Pancreas (tissue), 10 donors: ENCODE data around the gene SLC39A1. TPM values are rescaled to one million over a fixed set of nuclear protein-coding genes. Genes with fewer than 3 reads are reported as not detected.
A peak's percentile ranks its signal among the peaks of the same experiment; 100 is the strongest.

Source experiments
- ATAC-seq, 4 donors: fragments of 200-7000 bp; cut with Tn5 transposase; one replicate each; pipeline versions ENCODE4 v1.8.0 to v1.9.1; 2020; ENCODE audit warnings: mild to moderate bottlenecking in 4 of 4, moderate library complexity in 4 of 4
- DNase-seq, 6 donors: peaks; one replicate each; pipeline ENCODE4 v3.0.0-alpha.2; 2020
- FAIRE-seq: peaks from 2 replicates; lab custom pipeline; 2012; peaks lifted over from hg19 to GRCh38; lab: Jason Lieb, UNC
- H3K27ac ChIP-seq, 4 donors: fragments of 200-600 bp; sonication (generic); 1 replicate in 3 of 4; 2 replicates in 1 of 4; pipeline versions ENCODE4 v1.5.0 to v1.8.0; 2020
- H3K27me3 ChIP-seq, 4 donors: fragments of 200-600 bp; one replicate each; pipeline ENCODE4 v1.8.0; 2021
- H3K36me3 ChIP-seq, 3 donors: fragments of 200-600 bp; sonication (generic) in 1 of 3; one replicate each; pipeline versions ENCODE4 v1.5.0 to v1.8.0; 2020 to 2021
- H3K4me1 ChIP-seq, 3 donors: fragments of 200-600 bp; one replicate each; pipeline ENCODE4 v1.8.0; 2021
- H3K4me3 ChIP-seq, 4 donors: fragments of 200-600 bp; sonication (generic) in 2 of 4; one replicate each; pipeline versions ENCODE4 v1.5.0 to v1.8.0; 2020 to 2021
- H3K9me3 ChIP-seq, 4 donors: fragments of 200-600 bp; one replicate each; pipeline ENCODE4 v1.8.0; 2021
- CTCF ChIP-seq, 4 donors: fragments of 200-600 bp; sonication (generic) in 3 of 4; IDR thresholded peaks; one replicate each; pipeline versions ENCODE4 v1.5.0 to v1.8.0; 2021; ENCODE audit warnings: antibody characterized with exemption in 4 of 4
- WGBS, 2 donors: extraction: QIAGEN DNeasy Blood & Tissue Kit; methylation state at CpG; one replicate each; pipeline ENCODE4 v1.1.7; 2013; 5-methylcytosine and 5-hydroxymethylcytosine counted together
- intact Hi-C, 3 donors: fragments of 100-400 bp; cut with DNase I; formaldehyde crosslinking; loops; one replicate each; pipeline versions ENCODE4 v1.11.1 to v1.14.2; 2022
- polyA plus RNA-seq, 2 donors: library from polyadenylated mRNA; stranded (reverse); fragments of 200-250 nt; gene quantifications; one replicate each; pipeline ENCODE4 v1.2.3, GENCODE V29; 2013
- total RNA-seq, 6 donors: library from RNA; stranded (reverse); fragmentation: NEBNext Ultra II Directional in 4 of 6; extraction: Animal tissue kit (Norgen Biotek cat#: 25700) in 4 of 6; gene quantifications; one replicate each; pipeline versions ENCODE4 v1.2.1 to v1.2.4, GENCODE V29; 2021 to 2023
- donor health status: healthy with polysubstance abuse.
- donor health status: DM: no; HTN: no; CAD: no; lungs with moderate emphysema.
- donor health status: DM: no; HTN: no; CAD: no.
- donor health status: control.
- donor health status: control.
- donor health status: Bipolar disorder and iron deficiency.
- donor health status: DM: yes; HTN: yes; CAD: no.
- donor health status: DM: no; HTN: no; CAD: no.
- donor health status: DM: no; HTN: no; CAD: no.
- donor health status: DM: yes; HTN: yes; CAD: no.

The SLC39A1 gene
- total and polyA plus RNA-seq, 8 donors: 20.0 to 46.1 (median 27.0) TPM

- no peak for TF ChIP-seq CTCF (IDR thresholded peaks at IDR 0.05)
- peak in 1 of 6 donors; percentile 5 for DNase-seq
- Histone ChIP-seq H3K36me3 (peaks cover 0 to 7% (median 3%) of the 10 kb centered on the region in 3 donors), H3K9me3 (no peaks in the 10 kb centered on the region), H3K27ac (no peak overlapping the region), H3K4me1 (peaks cover 7 to 20% (median 13%) of the 10 kb centered on the region in 3 donors), H3K27me3 (no peaks in the 10 kb centered on the region), H3K4me3 (no peak overlapping the region)
- no peak for FAIRE-seq
- no peak for ATAC-seq
- 80% methylated on average over 7 to 8 of the region's 8 CpGs for WGBS, 2 donors
- intact Hi-C loops: loop anchor here in 2 of 3 donors (5.0 to 10.0 kb wide), 2 partner anchors 190 to 193 kb away; no protein-coding TSS in a partner anchor
These were observed 24.3 kb upstream of the SLC39A1 start for GRCh38 chr1:153987621-153988020.

- Histone ChIP-seq H3K27ac (peak within 1 kb of the TSS; percentile 24 to 81 (median 54)), H3K27me3 (no peaks in the 10 kb centered on the region), H3K9me3 (no peaks in the 10 kb centered on the region), H3K4me3 (peak within 1 kb of the TSS; percentile 26 to 63 (median 54)), H3K36me3 (no peaks in the 10 kb centered on the region), H3K4me1 (peaks cover 0 to 9% (median 5%) of the 10 kb centered on the region in 3 donors)
- ATAC-seq: peak; percentile 78 to 89 (median 84)
- no peak for TF ChIP-seq CTCF (IDR thresholded peaks at IDR 0.05)
- intact Hi-C loops: loop anchor here in 2 of 3 donors (5.0 to 10.0 kb wide), 2 partner anchors 189 to 191 kb away; no protein-coding TSS in a partner anchor
- no peak for FAIRE-seq
- peak; percentile 86 to 93 (median 89) for DNase-seq
- WGBS, 2 donors: 0 to 2% methylated on average over 28 to 32 of the region's 32 CpGs
These were observed 22.8 kb upstream of the SLC39A1 start, which contains the start of gene RAB13 for GRCh38 chr1:153985941-153986761. Gene RAB13 (minus strand): TSS chr1:153986339. CDS start chr1:153986236, 103 bp downstream.

- no peak for FAIRE-seq
These were observed 22.1 kb upstream of the SLC39A1 start for GRCh38 chr1:153985341-153985912.

More at GRCh38 chr1:153985341-153985912, 22.1 kb upstream of the SLC39A1 start:
- H3K27me3 ChIP-seq: no peaks in the 10 kb centered on the region
- no peak for TF ChIP-seq CTCF (IDR thresholded peaks at IDR 0.05)
- WGBS, 2 donors: 10% methylated on average over 7 of the region's 7 CpGs
- peak overlapping the region; percentile 26 to 63 (median 54) for H3K4me3 ChIP-seq
- DNase-seq (peak in 1 of 6 donors; percentile 25), ATAC-seq (peak in 2 of 4 donors; percentile 6 to 14)
- H3K9me3 ChIP-seq: no peaks in the 10 kb centered on the region
- intact Hi-C loops: loop anchor here in 2 of 3 donors (5.0 to 10.0 kb wide), 2 partner anchors 188 to 191 kb away; no protein-coding TSS in a partner anchor
- H3K4me1 ChIP-seq: peaks cover 0 to 9% (median 5%) of the 10 kb centered on the region in 3 donors
- peak overlapping the region in 2 of 4 donors; percentile 73 to 81 for H3K27ac ChIP-seq
- H3K36me3 ChIP-seq: no peaks in the 10 kb centered on the region
